MM.1S (cell line): Measurements from ENCODE around the gene MAZ.

Experiments used
- DNase-seq: peaks from one replicate; pipeline ENCODE4 v3.0.0-alpha.2; 2015
- H2AFZ ChIP-seq: fragments of 300-600 bp; sonication (generic); 2 replicates; pipeline ENCODE4 v1.6.0; 2016; ENCODE audit warnings: antibody characterized with exemption, low read length
- H3F3A ChIP-seq: fragments of 300-600 bp; sonication (generic); 2 replicates; pipeline ENCODE4 v1.6.1; 2016; ENCODE audit warnings: mild to moderate bottlenecking, antibody characterized with exemption, low read length, moderate library complexity, mixed read lengths; ENCODE audit not compliant: insufficient read depth
- H3K27ac ChIP-seq: fragments of 300-600 bp; sonication (generic); 2 replicates; pipeline ENCODE4 v1.5.1; 2016; ENCODE audit warnings: mild to moderate bottlenecking, low read length
- H3K27me3 ChIP-seq: fragments of 300-600 bp; sonication (generic); replicated peaks from 2 replicates; pipeline ENCODE4 v1.6.0; 2016; ENCODE audit warnings: low read length; ENCODE audit not compliant: insufficient read depth
- H3K36me3 ChIP-seq: fragments of 300-600 bp; sonication (generic); replicated peaks from 2 replicates; pipeline ENCODE4 v1.6.1; 2016; ENCODE audit warnings: mild to moderate bottlenecking, low read length, mixed read lengths; ENCODE audit not compliant: insufficient read depth
- H3K4me1 ChIP-seq: fragments of 300-600 bp; sonication (generic); 2 replicates; pipeline ENCODE4 v1.6.1; 2016; ENCODE audit warnings: low read length, mixed read lengths
- H3K4me2 ChIP-seq: fragments of 300-600 bp; sonication (generic); 2 replicates; pipeline ENCODE4 v1.6.0; 2016; ENCODE audit warnings: low read depth, low read length
- H3K4me3 ChIP-seq: fragments of 300-600 bp; sonication (generic); 2 replicates; pipeline ENCODE4 v1.5.1; 2016; ENCODE audit warnings: low read length, mixed read lengths
- H3K79me2 ChIP-seq: fragments of 300-600 bp; sonication (generic); 2 replicates; pipeline ENCODE4 v1.6.1; 2016; ENCODE audit warnings: mixed run types, low read length, mixed read lengths
- H3K9ac ChIP-seq: fragments of 300-600 bp; sonication (generic); 2 replicates; pipeline ENCODE4 v1.6.1; 2016; ENCODE audit warnings: low read length, mixed read lengths
- H3K9me2 ChIP-seq: fragments of 300-600 bp; sonication (generic); replicated peaks from 2 replicates; pipeline ENCODE4 v1.6.1; 2016; ENCODE audit warnings: mild to moderate bottlenecking, low read length, mixed read lengths; ENCODE audit not compliant: insufficient read depth
- H3K9me3 ChIP-seq: fragments of 300-600 bp; sonication (generic); replicated peaks from 2 replicates; pipeline ENCODE4 v1.6.1; 2016; ENCODE audit warnings: mild to moderate bottlenecking, low read length, mixed read lengths; ENCODE audit not compliant: insufficient read depth
- H4K20me1 ChIP-seq: fragments of 300-600 bp; sonication (generic); 2 replicates; pipeline ENCODE4 v1.6.1; 2016; ENCODE audit warnings: mild to moderate bottlenecking, low read length, moderate library complexity, mixed read lengths; ENCODE audit not compliant: insufficient read depth
- EZH2 ChIP-seq: fragments of 300-600 bp; sonication (generic); optimal IDR thresholded peaks from 2 replicates; pipeline ENCODE3; 2017; ENCODE audit warnings: low read depth, mild to moderate bottlenecking, antibody characterized with exemption, low read length, mixed read lengths
- EZH2phosphoT487 ChIP-seq: fragments of 300-600 bp; sonication (generic); IDR thresholded peaks from 2 replicates; pipeline ENCODE4 v1.6.1; 2018; ENCODE audit warnings: antibody characterized with exemption, low read length
- TF ChIP-seq, protein P1 (sequence below): fragments of 300-600 bp; sonication (generic); IDR thresholded peaks from 2 replicates; pipeline ENCODE4 v1.5.1; 2016; ENCODE audit warnings: antibody characterized with exemption, low read length, mixed read lengths

MAZ gene

GRCh38 chr16:29811896-29812665, 5.8 kb downstream of the MAZ start, which contains the start of gene PRRT2:
PRRT2 (plus strand) TSS chr16:29812193; CDS start chr16:29813055, 862 bp downstream.
- H3K9me2 ChIP-seq: no peaks in the 10 kb centered on the region
- peaks cover 57% of the 10 kb centered on the region for H3F3A ChIP-seq
- H3K79me2 ChIP-seq: peaks cover 41% of the 10 kb centered on the region
- peak within 1 kb of the TSS; percentile 95; the same call in 1 of the 2 replicates for H3K27ac ChIP-seq
- H3K4me2 ChIP-seq: peak within 1 kb of the TSS; percentile 89
- H3K27me3 ChIP-seq: no peaks in the 10 kb centered on the region
- DNase-seq: peak; percentile 18
- peaks cover 37% of the 10 kb centered on the region for H3K4me1 ChIP-seq
- H4K20me1 ChIP-seq: no peaks in the 10 kb centered on the region
- no peaks in the 10 kb centered on the region for H3K36me3 ChIP-seq
- TF ChIP-seq EZH2phosphoT487: no peak
- TF ChIP-seq, protein P1, sequence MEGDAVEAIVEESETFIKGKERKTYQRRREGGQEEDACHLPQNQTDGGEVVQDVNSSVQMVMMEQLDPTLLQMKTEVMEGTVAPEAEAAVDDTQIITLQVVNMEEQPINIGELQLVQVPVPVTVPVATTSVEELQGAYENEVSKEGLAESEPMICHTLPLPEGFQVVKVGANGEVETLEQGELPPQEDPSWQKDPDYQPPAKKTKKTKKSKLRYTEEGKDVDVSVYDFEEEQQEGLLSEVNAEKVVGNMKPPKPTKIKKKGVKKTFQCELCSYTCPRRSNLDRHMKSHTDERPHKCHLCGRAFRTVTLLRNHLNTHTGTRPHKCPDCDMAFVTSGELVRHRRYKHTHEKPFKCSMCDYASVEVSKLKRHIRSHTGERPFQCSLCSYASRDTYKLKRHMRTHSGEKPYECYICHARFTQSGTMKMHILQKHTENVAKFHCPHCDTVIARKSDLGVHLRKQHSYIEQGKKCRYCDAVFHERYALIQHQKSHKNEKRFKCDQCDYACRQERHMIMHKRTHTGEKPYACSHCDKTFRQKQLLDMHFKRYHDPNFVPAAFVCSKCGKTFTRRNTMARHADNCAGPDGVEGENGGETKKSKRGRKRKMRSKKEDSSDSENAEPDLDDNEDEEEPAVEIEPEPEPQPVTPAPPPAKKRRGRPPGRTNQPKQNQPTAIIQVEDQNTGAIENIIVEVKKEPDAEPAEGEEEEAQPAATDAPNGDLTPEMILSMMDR: no peak
- TF ChIP-seq EZH2: no peak
- peak within 1 kb of the TSS; percentile 64 for H3K9ac ChIP-seq
- peak within 1 kb of the TSS; percentile 65 for H3K4me3 ChIP-seq
- no peaks in the 10 kb centered on the region for H3K9me3 ChIP-seq
- H2AFZ ChIP-seq: peak within 1 kb of the TSS; percentile 65

DNA sequence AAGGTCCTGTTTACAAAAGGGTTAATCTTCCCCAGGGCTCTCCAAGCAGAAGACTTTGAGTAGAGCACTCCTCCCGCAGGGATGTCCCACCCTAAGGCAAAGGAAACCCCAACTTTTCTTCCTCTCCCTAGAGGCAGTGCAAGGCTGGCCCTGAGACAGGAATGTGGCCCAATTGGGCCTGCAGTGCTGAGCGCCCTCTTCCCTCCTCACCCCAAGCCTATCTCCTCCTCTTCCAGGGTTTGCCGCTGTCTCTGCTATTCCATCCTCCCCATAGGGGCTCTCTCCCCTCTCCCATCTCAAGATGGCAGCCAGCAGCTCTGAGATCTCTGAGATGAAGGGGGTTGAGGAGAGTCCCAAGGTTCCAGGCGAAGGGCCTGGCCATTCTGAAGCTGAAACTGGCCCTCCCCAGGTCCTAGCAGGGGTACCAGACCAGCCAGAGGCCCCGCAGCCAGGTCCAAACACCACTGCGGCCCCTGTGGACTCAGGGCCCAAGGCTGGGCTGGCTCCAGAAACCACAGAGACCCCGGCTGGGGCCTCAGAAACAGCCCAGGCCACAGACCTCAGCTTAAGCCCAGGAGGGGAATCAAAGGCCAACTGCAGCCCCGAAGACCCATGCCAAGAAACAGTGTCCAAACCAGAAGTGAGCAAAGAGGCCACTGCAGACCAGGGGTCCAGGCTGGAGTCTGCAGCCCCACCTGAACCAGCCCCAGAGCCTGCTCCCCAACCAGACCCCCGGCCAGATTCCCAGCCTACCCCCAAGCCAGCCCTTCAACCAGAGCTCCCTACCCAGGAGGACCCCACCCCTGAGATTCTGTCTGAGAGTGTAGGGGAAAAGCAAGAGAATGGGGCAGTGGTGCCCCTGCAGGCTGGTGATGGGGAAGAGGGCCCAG, 6.7 kb downstream of the MAZ start:
- Histone ChIP-seq H3K4me3 (no peak overlapping the region), H3K36me3 (no peaks in the 10 kb centered on the region), H3K9ac (no peak overlapping the region), H4K20me1 (no peaks in the 10 kb centered on the region), H3F3A (peaks cover 50% of the 10 kb centered on the region), H3K9me3 (no peaks in the 10 kb centered on the region), H3K9me2 (no peaks in the 10 kb centered on the region), H3K4me2 (no peak overlapping the region), H3K79me2 (peaks cover 42% of the 10 kb centered on the region), H2AFZ (no peak overlapping the region), H3K27ac (no peak overlapping the region), H3K27me3 (no peaks in the 10 kb centered on the region), H3K4me1 (peaks cover 39% of the 10 kb centered on the region)
- TF ChIP-seq, protein P1: no peak
- TF ChIP-seq EZH2: no peak
- DNase-seq: no peak

GRCh38 chr16:29813644-29814562, 7.6 kb downstream of the MAZ start:
- no peak for DNase-seq
- Histone ChIP-seq H3K4me3 (no peak overlapping the region), H3K79me2 (peaks cover 42% of the 10 kb centered on the region), H3F3A (peaks cover 41% of the 10 kb centered on the region), H2AFZ (no peak overlapping the region), H3K36me3 (no peaks in the 10 kb centered on the region), H3K9me2 (no peaks in the 10 kb centered on the region), H3K27me3 (no peaks in the 10 kb centered on the region), H3K4me2 (no peak overlapping the region), H4K20me1 (no peaks in the 10 kb centered on the region), H3K9me3 (no peaks in the 10 kb centered on the region), H3K27ac (no peak overlapping the region), H3K9ac (no peak overlapping the region), H3K4me1 (peaks cover 36% of the 10 kb centered on the region)
- TF ChIP-seq EZH2 (no peak), EZH2phosphoT487 (no peak)
- TF ChIP-seq, protein P1: no peak
